ENCODE measurements around the gene TLCD1.

DNA sequence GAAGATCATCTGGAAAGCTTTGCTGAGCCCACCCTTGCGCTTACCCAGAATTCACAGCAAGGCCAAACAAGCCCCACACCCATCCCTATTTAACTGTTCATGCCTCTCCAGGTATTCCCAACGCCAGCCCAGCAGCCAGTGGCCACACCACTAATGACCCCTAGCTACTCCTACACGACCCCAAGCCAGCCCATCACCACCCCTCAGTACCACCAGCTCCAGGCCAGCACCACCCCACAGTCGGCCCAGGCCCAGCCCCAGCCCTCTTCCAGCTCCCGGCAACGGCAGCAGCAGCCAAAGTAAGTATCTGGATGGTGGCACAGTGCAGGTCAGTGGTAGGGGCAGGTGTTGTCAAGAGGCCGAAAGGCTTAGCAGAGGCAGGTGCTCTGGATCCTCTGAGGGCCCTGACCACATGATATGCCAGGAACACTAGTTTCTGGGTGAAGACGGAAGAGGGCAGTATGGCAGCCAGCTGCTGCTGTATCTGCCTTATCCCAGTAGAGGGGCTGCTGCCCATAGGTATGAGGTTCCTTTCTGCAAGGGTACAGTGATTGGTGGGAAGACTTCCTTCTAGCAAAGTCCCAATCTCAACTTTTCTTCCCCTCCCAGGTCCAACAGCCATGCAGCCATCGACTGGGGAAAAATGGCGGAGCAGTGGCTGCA lies 25.1 kb downstream of the TLCD1 start:
- TF ChIP-seq, protein P1, sequence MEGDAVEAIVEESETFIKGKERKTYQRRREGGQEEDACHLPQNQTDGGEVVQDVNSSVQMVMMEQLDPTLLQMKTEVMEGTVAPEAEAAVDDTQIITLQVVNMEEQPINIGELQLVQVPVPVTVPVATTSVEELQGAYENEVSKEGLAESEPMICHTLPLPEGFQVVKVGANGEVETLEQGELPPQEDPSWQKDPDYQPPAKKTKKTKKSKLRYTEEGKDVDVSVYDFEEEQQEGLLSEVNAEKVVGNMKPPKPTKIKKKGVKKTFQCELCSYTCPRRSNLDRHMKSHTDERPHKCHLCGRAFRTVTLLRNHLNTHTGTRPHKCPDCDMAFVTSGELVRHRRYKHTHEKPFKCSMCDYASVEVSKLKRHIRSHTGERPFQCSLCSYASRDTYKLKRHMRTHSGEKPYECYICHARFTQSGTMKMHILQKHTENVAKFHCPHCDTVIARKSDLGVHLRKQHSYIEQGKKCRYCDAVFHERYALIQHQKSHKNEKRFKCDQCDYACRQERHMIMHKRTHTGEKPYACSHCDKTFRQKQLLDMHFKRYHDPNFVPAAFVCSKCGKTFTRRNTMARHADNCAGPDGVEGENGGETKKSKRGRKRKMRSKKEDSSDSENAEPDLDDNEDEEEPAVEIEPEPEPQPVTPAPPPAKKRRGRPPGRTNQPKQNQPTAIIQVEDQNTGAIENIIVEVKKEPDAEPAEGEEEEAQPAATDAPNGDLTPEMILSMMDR (IDR thresholded peaks at IDR 0.05; ENCODE audit: insufficient read depth, low read length, poor library complexity, severe bottlenecking): no peak
- no peak for TF ChIP-seq EZH2phosphoT487 (conservative IDR thresholded peaks at IDR 0.05; ENCODE audit: low read length)
